HG03025 (cell line): ENCODE measurements around the gene DNAJC5.
"Not testable (repeated sequence)": the region's sequence is repeated elsewhere in the genome, so short reads cannot be mapped to it uniquely, and the experiment has no call there.

Source experiments
- ATAC-seq: cut with Tn5 transposase; IDR thresholded peaks from one replicate; pipeline ENCODE4 v1.9.1; 2021; ENCODE audit warnings: mild to moderate bottlenecking, moderate library complexity; ENCODE audit not compliant: unreplicated experiment, low FRiP score

DNAJC5 gene

DNA sequence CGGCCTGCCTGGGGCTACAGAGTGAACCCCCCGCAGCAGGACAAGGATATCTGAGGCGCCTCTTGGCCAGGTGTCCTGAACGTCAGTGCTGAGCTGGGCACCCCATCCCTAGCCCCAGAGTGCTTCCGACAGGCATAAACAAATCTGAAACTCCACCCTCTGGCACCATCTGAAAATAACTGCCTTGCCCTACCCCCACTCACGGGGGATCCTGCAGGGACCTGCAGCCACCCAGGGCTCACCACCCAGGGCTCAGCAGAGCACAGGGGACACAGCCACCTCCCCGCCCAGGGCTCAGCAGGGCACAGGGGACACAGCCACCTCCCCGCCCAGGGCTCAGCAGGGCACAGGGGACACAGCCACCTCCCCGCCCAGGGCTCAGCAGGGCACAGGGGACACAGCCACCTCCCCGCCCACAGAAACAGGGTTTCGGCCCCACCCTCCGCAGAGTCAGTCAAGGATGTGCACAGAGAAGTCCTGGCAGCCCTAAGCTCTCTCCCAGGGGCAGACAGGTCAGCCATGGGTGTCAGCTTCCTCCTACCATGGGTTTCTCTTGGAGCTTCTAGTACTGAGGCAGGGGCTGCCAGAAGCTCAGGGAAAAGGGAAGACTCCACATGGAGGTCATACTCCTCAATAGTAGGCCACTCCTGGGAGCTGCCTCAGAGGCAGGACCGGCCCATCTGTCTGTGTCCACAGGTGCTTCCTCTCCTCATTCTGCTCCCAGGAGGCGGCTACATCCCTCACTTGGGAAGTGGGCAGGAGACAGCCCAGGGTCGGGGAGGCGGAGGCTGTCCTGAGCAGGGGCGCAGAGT, 56.7 kb downstream of the DNAJC5 start:
- no peak for ATAC-seq

GRCh38 chr20:63952210-63952535, 57.2 kb downstream of the DNAJC5 start:
- no peak for ATAC-seq

DNA sequence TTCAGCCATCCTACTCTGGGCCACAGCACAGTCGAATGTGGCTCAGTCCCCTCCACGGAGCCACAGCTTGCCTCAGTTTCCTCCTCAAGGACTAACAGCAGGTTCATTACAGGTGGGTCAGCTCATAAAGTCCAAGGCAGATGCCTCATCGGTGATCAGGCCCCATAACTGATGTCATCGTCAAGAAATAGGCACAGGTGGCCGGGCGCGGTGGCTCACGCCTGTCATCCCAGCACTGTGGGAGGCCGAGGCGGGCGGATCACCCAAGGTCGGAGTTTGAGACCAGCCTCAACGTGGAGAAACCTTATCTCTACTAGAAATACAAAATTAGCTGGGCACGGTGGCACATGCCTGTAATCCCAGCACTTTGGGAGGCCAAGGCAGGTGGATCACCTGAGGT, 57.8 kb downstream of the DNAJC5 start:
- ATAC-seq: no peak

GRCh38 chr20:63953764-63954429, 59.0 kb downstream of the DNAJC5 start:
- ATAC-seq: no peak

DNA sequence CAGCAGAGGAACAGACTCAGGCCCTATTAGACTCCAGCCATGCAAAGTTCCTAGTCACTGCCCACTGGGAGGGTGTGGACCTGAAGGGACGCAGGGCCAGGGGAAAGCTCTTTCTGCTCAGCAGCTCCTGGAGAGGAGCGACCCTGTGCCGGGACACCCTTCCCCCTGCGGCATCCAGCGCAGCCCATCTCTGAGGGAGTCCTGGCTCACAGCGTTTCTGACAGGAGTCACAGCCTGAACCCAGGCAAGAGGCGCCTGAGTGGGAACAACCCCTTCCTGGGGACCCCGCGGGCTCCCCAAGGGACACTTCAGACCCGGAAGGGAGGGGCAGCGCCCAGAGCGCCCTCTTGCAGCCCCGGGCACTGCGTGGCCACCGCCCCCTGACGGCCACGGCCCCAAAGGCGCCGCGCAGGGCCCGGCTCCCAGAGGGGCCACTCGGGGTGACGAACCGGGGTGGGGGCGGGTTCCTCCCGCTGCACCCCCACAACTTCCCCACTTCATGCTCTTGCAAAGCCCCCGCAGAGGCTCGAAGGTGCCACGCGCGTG, 60.4 kb downstream of the DNAJC5 start:
- peak; percentile 6 for ATAC-seq

- peak; percentile 54 for ATAC-seq
Measured at GRCh38 chr20:63955827-63956663, 61.1 kb downstream of the DNAJC5 start, which contains the start of gene UCKL1. TSS of gene UCKL1 (minus strand) at chr20:63956416. CDS start at chr20:63956372, 44 bp downstream.

DNA sequence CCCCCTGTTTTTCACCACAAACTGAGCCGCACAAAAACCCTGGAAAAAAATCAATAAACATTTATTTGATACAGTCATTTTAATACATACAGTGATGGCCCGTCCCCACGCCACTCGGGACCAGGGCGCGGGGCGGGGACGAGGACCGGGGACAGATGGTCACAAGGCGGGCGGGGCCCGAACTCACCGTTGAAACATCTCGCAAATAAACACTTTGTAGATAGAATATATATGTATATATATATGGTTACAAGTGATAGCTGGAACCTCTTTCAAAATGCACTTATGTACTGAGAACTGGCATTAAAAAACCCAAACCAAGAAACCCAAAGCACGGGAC, 61.7 kb downstream of the DNAJC5 start:
- ATAC-seq: no peak

DNA sequence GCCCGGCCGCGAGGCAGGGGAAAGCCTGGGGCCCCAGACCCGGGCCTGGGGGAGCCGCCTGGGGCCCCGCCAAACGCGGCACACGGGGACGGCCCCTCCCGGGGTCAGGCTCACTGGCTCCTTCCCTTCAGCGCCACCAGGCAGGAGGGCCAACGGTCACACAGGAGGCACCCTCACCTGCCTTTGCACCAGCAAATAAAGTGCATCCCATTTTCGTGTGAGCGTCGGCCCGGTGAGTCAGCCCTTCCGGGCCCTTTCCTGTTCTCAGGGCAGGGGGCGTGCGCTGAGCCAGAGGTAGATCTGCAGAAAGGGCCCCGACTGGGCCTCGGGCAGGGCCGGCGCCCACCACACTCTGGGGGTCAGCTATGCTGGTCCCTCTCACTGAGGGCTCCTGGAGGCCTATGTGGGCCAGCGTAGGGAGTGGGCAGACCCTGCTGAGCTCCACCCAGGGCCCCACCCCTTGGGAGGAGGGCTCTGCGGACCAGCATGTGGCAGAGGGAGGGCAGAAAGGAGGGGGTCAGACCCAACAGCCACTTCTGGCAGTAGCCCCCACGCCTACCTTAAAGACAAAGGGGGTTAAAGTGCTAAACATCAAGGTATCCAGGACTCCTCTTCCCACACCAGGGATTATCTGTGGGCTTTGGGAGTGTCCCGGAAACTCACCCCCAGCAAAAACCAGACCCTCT, 62.2 kb downstream of the DNAJC5 start:
- ATAC-seq: no peak

- no peak for ATAC-seq
Measured at GRCh38 chr20:63957690-63958441, 62.9 kb downstream of the DNAJC5 start.

DNA sequence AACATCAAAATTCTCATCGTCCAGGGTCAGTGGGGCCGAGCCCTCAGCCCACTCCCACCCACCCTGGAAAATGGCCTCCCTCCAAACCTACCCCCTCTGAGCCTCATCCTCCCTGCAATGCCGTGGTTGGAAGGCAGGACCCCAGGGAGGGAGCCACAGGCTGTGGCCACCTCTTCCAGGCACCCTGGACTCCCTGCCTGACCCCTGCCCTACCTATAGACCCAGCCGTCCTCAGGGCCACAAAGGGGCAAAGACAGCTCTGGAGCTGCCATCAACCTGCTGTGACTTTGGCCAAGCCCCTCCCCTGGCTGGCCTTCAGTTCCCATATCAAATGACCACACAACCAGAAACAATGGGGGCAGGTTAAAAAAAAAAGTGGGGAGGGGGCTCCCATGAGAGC, 63.5 kb downstream of the DNAJC5 start:
- no peak for ATAC-seq

DNA sequence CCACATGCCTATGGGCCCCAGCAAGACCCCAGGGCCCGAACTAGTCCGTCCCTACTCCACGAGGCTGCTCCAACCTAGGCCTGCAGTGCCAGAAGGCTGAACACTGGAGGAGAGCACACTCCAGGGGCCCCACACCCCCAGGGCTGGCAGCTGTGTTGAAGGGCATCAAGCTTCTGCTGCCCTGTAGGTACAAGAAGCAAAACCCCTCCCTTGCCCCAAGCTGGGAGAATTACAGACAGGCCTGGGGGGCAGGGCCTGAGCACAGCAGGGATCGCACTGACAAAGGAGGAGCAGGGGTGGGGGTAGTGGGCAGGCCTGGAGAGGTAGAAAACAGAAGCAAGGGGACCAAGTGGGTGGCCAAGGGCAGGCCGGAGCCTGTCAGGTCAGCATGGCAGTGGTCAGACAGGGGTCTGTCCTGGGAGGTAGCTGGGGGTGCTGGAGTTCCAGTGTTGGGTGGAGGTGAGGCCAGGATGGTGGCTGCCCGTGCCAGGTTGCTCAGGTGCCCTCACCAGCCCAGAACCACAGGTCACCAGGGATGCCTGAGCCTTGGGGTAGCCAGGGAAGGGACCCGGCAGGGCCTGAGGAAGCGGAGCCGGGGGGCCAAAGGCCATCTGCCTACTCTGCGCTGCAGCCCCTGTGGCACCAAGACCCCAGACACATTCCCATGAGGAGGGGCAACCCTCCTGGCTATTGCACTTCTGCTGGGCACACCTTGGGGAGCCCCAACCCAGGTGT, 64.2 kb downstream of the DNAJC5 start:
- no peak for ATAC-seq

DNA sequence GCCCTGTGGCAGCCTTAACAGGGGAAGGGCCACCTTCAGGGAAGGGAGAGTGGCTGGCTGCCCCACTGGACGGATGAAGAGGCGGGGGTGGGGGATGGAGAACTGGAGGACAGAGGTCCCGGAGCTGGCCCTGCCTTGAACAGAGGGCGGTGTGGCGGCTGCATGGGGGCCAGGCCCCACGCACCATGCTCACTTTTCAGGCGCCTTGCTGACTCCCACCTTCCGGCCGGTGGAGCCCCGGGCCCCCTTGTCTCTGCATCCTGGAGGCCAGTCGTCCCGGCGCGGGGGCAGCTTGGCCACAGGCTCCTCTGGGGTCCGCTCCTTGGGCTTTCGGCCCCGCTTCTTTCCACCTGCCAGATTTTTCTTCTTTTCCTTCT, 64.8 kb downstream of the DNAJC5 start:
- ATAC-seq: no peak

DNA sequence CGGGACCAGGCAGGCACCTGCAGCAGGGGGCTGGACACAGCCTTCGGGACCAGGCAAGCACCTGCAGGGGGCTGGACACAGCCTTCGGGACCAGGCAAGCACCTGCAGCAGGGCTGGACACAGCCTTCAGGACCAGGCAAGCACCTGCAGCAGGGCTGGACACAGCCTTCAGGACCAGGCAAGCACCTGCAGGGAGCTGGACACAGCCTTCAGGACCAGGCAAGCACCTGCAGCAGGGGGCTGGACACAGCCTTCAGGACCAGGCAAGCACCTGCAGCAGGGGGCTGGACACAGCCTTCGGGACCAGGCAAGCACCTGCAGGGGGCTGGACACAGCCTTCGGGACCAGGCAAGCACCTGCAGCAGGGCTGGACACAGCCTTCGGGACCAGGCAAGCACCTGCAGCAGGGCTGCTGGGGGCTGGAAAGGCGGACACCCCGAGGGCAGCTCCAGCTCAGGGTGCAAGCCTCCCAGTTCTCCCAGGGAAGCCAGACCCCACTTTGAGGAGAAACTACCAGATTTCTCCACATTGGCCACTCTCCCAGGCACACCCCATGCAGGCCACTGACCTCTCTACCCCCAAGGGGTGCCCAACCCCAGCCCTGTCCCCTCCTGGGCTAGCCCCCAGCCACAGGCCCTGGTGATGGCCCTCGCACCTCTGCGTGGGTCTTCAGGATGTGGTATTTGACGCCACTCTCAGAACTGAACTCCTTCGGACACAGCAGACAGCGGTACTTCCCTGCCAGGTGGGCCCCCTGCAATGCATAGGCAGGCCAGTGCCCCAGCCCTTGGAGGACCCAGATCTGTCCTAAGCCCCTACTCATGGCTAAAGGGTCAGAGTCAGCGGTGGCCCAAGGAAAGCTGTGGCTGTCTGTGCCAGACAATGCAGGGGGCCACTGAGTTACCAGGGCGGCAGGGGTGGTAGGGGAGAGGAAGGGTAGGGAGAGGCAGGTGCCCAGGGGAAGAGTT, 66.0 kb downstream of the DNAJC5 start:
- ATAC-seq: not testable (repeated sequence)

- no peak for ATAC-seq
Measured at GRCh38 chr20:63961664-63962425, 66.9 kb downstream of the DNAJC5 start.

GRCh38 chr20:63962426-63963347, 67.8 kb downstream of the DNAJC5 start:
- no peak for ATAC-seq

GRCh38 chr20:63963348-63963741, 68.4 kb downstream of the DNAJC5 start:
- ATAC-seq: no peak
